GM12801 (cell line): ENCODE measurements around the gene SPOPL.

Experiments used
- TF ChIP-seq, protein P1 (sequence below): IDR thresholded peaks from one replicate; pipeline ENCODE4 v1.5.1; 2011; ENCODE audit warnings: control low read depth; ENCODE audit not compliant: insufficient read length; ENCODE audit errors: extremely low read depth

SPOPL gene

GRCh38 chr2:138601458-138602165, 100.0 kb downstream of the SPOPL start:
- TF ChIP-seq, protein P1, sequence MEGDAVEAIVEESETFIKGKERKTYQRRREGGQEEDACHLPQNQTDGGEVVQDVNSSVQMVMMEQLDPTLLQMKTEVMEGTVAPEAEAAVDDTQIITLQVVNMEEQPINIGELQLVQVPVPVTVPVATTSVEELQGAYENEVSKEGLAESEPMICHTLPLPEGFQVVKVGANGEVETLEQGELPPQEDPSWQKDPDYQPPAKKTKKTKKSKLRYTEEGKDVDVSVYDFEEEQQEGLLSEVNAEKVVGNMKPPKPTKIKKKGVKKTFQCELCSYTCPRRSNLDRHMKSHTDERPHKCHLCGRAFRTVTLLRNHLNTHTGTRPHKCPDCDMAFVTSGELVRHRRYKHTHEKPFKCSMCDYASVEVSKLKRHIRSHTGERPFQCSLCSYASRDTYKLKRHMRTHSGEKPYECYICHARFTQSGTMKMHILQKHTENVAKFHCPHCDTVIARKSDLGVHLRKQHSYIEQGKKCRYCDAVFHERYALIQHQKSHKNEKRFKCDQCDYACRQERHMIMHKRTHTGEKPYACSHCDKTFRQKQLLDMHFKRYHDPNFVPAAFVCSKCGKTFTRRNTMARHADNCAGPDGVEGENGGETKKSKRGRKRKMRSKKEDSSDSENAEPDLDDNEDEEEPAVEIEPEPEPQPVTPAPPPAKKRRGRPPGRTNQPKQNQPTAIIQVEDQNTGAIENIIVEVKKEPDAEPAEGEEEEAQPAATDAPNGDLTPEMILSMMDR = no peak

GRCh38 chr2:138602166-138602460, 100.5 kb downstream of the SPOPL start:
- TF ChIP-seq, protein P1 = no peak

GRCh38 chr2:138607746-138608145, 106.2 kb downstream of the SPOPL start:
- TF ChIP-seq, protein P1 = no peak

DNA sequence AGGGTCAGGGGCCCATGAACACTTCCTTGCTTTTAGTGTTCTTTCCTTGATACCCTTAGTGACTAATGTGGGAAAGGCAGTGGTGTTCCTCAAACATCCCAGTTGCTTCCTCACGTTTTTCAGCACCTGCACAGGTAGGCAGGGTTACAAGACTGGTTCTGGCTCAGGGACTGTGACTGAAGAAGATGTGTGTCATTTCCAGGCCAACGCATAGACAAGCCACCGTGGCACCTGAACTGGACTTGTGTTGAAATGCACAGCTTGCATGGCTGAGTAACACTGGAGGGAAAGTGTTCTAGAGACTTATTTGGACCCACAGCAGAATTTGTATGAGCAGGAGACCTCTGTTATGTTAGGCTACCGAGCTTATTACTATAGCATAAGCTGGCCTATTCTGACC, 107.9 kb downstream of the SPOPL start:
- TF ChIP-seq, protein P1 = no peak

- TF ChIP-seq, protein P1 = no peak
Observed at GRCh38 chr2:138610201-138610953, 108.8 kb downstream of the SPOPL start.

- TF ChIP-seq, protein P1 = no peak
Observed at GRCh38 chr2:138615257-138615656, 113.7 kb downstream of the SPOPL start.

DNA sequence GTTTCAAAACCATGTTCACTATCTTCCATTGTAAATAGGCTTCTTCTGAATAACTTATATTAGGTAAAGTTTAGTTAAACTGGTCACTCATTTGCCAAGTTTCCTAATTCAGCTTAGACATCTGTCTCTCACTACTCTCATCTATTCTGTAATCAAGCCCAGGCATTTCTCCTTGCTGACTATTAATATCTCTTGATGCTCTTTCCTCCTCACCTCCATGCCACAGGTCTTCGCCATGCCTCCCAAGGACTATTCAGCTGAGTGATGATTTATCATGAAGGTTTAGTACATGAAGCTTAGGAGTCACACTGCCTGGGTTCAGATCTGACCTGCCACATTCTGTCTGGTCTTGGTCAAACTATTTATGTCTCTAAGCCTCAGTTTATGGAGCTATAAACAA, 115.5 kb downstream of the SPOPL start:
- TF ChIP-seq, protein P1 = no peak
